HEK293T (cell line): Measurements from ENCODE around the gene PGA4.

Experiments used
- CTCF ChIA-PET: fragments of 350-600 bp; formaldehyde crosslinking; extraction: SDS; loops from one replicate; lab custom pipeline; 2021; ENCODE audit warnings: antibody characterized with exemption, inconsistent platforms; lab: Yijun Ruan, JAX
- POLR2A ChIA-PET: fragments of 350-600 bp; formaldehyde crosslinking; extraction: SDS; loops from one replicate; lab custom pipeline; 2020; ENCODE audit warnings: antibody characterized with exemption, inconsistent platforms; lab: Yijun Ruan, JAX
- DNase-seq: peaks from one replicate; pipeline ENCODE4 v3.0.0; 2012; ENCODE audit warnings: mixed read lengths; ENCODE audit errors: extremely low spot score
- ARNT ChIP-seq: fragments of 450-650 bp; IDR thresholded peaks from 2 replicates; pipeline ENCODE4 v1.6.1; 2017; ENCODE audit warnings: mild to moderate bottlenecking
- BHLHE40 ChIP-seq: fragments of 450-650 bp; IDR thresholded peaks from 2 replicates; pipeline ENCODE4 v1.6.1; 2016; ENCODE audit warnings: mild to moderate bottlenecking, moderate library complexity, borderline replicate concordance
- CTBP1 ChIP-seq: fragments of 450-650 bp; IDR thresholded peaks from 2 replicates; pipeline ENCODE4 v1.6.1; 2016; ENCODE audit warnings: borderline replicate concordance
- ELF4 ChIP-seq: fragments of 450-650 bp; IDR thresholded peaks from 2 replicates; pipeline ENCODE4 v1.6.1; 2017; ENCODE audit warnings: antibody characterized with exemption
- FOXA1 ChIP-seq: fragments of 450-650 bp; IDR thresholded peaks from 2 replicates; pipeline ENCODE4 v1.6.1; 2016; ENCODE audit warnings: mild to moderate bottlenecking
- FOXK2 ChIP-seq: fragments of 450-650 bp; IDR thresholded peaks from 2 replicates; pipeline ENCODE4 v1.6.1; 2016; ENCODE audit warnings: mild to moderate bottlenecking
- FOXM1 ChIP-seq: fragments of 450-650 bp; IDR thresholded peaks from 2 replicates; pipeline ENCODE4 v1.6.1; 2017; ENCODE audit warnings: mild to moderate bottlenecking, borderline replicate concordance
- HDGF ChIP-seq: fragments of 450-650 bp; IDR thresholded peaks from 2 replicates; pipeline ENCODE4 v1.6.1; 2017; ENCODE audit warnings: antibody characterized with exemption, borderline replicate concordance
- L3MBTL2 ChIP-seq: fragments of 450-650 bp; conservative IDR thresholded peaks from 2 replicates; pipeline ENCODE4 v1.6.1; 2016; ENCODE audit warnings: mild to moderate bottlenecking
- LEF1 ChIP-seq: fragments of 450-650 bp; IDR thresholded peaks from 2 replicates; pipeline ENCODE4 v1.6.1; 2017; ENCODE audit warnings: mild to moderate bottlenecking, borderline replicate concordance
- NFRKB ChIP-seq: fragments of 450-650 bp; IDR thresholded peaks from 2 replicates; pipeline ENCODE4 v1.6.1; 2016; ENCODE audit warnings: mild to moderate bottlenecking, moderate library complexity
- SP1 ChIP-seq: fragments of 450-650 bp; IDR thresholded peaks from 2 replicates; pipeline ENCODE4 v1.6.1; 2017
- SUZ12 ChIP-seq: fragments of 450-650 bp; IDR thresholded peaks from 2 replicates; pipeline ENCODE4 v1.6.1; 2016; ENCODE audit warnings: mild to moderate bottlenecking
- TARDBP ChIP-seq: fragments of 450-650 bp; IDR thresholded peaks from 2 replicates; pipeline ENCODE4 v1.6.1; 2016
- ZNF384 ChIP-seq: fragments of 450-650 bp; IDR thresholded peaks from 2 replicates; pipeline ENCODE4 v1.6.1; 2016
- TF ChIP-seq, protein P1 (sequence below): fragments of 450-650 bp; IDR thresholded peaks from 2 replicates; pipeline ENCODE4 v1.6.1; 2016

Gene PGA4

DNA sequence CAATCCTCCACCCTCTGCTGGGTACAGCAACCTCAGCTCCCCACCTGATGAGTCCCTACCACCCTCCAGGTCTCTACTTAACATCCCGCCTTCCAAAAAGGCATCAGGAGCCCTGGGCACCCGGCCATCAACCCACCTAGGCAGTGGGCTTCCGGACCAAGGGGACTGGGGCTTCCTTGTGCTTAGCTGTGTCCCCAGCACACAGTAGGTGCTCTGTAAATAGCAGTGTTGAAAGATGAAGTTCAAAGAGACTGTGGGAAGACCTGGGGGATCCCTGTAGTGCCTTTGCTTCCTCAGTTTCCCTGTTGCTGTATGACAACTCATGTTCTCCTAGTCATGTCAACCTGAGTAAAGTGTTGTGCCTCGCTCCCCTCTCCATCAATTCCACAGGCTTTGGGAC, 51.9 kb downstream of the PGA4 start:
- TF ChIP-seq L3MBTL2 (no peak), LEF1 (no peak), FOXA1 (no peak)
- POLR2A ChIA-PET = no interaction called here
- no peak for DNase-seq
- CTCF ChIA-PET = no interaction called here

DNA sequence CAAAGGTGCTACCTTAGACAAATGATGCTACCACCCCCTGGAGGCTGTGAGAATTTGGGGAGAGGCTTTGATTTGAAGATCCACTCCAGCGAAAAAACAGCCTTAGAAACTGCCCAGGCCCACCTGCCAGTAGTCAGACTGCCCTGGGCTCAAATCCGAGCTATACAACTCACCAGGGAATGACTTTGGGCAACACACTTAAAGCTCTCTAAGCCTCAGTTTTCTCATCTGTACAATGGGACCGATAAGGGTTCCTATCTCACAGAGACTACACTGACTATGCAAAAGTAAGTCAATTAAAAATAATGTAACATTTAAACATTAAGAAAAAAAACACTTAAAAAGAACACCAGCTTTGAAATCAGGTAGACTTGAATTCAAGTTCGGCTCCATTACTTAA, 53.0 kb downstream of the PGA4 start:
- POLR2A ChIA-PET = no interaction called here
- DNase-seq = no peak
- TF ChIP-seq, protein P1, sequence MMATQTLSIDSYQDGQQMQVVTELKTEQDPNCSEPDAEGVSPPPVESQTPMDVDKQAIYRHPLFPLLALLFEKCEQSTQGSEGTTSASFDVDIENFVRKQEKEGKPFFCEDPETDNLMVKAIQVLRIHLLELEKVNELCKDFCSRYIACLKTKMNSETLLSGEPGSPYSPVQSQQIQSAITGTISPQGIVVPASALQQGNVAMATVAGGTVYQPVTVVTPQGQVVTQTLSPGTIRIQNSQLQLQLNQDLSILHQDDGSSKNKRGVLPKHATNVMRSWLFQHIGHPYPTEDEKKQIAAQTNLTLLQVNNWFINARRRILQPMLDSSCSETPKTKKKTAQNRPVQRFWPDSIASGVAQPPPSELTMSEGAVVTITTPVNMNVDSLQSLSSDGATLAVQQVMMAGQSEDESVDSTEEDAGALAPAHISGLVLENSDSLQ = no peak
- TF ChIP-seq SP1 = no peak
- CTCF ChIA-PET = interaction anchor here (0.6 to 0.7 kb wide), 2 partner anchors 18 to 73 kb away, joined by 3 read pairs; no protein-coding TSS in a partner anchor

DNA sequence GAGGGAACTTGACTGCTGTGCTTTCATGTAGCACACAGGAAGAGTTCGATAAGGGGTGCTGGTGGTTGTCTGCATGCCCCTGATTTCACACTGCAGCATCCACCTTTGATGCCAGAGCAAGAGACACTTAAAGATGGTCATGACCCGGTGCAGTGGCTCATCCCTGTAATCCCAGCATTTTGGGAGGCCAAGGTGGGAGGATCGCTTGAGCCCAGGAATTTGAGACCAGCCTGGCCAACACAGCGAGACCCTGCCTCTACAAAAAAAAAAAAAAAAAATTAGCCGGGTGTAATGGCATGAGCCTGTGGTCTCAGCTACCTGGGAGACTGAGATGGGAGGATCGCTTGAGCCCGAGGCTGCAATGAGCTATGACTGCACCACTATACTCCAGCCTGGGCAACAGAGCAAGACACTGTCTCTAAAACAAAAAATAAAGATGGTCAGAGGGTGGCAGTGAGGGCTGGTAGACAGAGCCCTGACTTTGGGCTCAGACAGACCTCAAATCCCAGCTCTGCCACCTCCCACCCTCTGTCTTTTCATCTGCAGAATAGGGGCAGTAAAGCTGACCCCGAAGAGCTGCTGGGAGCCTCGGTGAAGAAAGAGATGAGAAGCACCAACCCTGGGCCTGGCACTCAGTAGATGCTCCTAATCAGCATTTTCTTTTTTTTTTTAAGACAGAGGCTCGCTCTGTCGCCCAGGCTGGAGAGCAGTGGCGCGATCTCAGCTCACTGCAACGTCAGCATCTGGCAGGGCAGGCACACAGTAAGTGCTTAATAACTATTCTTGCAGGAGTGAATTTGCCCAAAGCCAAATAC, 55.2 kb downstream of the PGA4 start:
- POLR2A ChIA-PET = no interaction called here
- TF ChIP-seq ELF4 = no peak
- no peak for TF ChIP-seq BHLHE40
- no peak for TF ChIP-seq ARNT
- TF ChIP-seq FOXK2 = no peak
- no peak for TF ChIP-seq LEF1
- TF ChIP-seq NFRKB = no peak
- TF ChIP-seq FOXA1 = no peak
- TF ChIP-seq CTBP1 = no peak
- no peak for TF ChIP-seq HDGF
- no peak for TF ChIP-seq L3MBTL2
- no peak for TF ChIP-seq SUZ12
- no peak for TF ChIP-seq FOXM1
- DNase-seq = no peak
- CTCF ChIA-PET = interaction anchor here (0.5 kb wide), 2 partner anchors 77 to 83 kb away, joined by 3 to 8 read pairs; no protein-coding TSS in a partner anchor

DNA sequence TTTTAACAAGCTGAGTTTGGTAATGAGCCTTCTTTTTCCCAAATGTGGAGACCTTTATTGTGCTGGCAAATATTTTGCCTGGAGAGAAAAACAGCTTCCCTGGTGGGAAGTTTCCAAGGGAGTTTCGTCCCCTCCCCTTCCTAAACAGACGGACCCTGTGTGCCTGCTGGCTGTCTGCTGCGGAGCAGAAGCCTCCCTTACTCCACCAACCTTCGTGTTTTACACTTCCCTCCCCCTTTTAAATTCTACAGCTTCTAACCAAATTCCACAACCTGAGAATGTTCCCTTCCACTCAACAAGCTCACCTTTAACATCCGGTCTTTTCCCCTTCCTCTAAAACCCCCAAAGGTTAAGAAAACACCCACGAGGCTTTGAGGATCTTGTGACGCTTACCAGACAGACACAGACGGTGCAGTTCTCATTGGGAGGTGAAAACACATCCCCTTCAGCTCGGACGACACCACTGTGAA, 55.9 kb downstream of the PGA4 start:
- ChIA-PET POLR2A (no interaction called here), CTCF (no interaction called here)
- no peak for TF ChIP-seq HDGF
- no peak for TF ChIP-seq FOXK2
- TF ChIP-seq L3MBTL2 = no peak
- no peak for TF ChIP-seq ARNT
- no peak for TF ChIP-seq TARDBP
- no peak for TF ChIP-seq SP1
- no peak for TF ChIP-seq CTBP1
- no peak for TF ChIP-seq ZNF384
- no peak for TF ChIP-seq NFRKB
- TF ChIP-seq, protein P1 = no peak
- TF ChIP-seq BHLHE40 = no peak
- TF ChIP-seq FOXA1 = no peak
- no peak for TF ChIP-seq FOXM1
- no peak for TF ChIP-seq ELF4
- TF ChIP-seq LEF1 = no peak
- TF ChIP-seq SUZ12 = no peak

DNA sequence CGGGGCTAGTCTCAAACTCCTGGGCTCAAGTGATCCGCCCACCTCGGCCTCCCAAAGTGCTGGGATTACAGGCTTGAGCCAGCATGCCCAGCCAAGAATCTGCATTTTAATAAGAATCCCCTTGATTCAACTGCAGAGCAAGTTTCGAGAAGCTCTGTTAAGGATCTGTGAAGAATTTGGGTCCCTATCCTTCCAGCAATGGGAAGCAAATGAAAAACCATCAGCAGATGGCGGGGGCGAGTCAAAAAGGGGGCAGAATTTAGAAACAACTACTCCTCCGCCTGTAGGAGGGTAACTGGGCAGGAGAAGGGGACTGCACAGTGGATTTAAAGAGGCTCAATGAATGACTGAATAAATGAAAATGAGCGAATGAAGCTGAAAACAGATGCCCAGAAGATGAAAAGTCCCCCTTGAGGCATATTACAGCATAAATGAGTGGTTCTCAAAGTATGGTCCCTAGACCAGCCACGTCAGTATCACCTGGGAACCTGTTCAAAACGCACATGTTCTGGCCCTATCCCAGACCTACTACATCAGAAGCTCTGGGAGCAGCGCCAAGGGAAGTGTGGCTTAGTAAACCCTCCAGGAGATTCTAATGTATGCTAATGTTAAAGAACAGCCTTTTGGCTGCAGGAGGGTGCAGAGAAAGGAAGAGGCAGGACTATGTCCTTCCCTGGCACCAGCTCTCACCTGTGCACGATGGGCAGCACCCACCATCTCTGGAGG, 58.0 kb downstream of the PGA4 start:
- TF ChIP-seq ZNF384 (no peak), SP1 (no peak), NFRKB (no peak), L3MBTL2 (no peak), CTBP1 (no peak), TARDBP (no peak), LEF1 (no peak), HDGF (no peak), FOXA1 (no peak), BHLHE40 (no peak), FOXK2 (no peak), FOXM1 (no peak)
- TF ChIP-seq, protein P1 = no peak
- POLR2A ChIA-PET = no interaction called here
- DNase-seq = no peak
- CTCF ChIA-PET = interaction anchor here (1.7 kb wide), 1 partner anchor 56 kb away, joined by 3 read pairs; no protein-coding TSS in a partner anchor

More for the DNA sequence above, 55.9 kb downstream of the PGA4 start:
- DNase-seq = no peak
